ENCODE results near the gene POFUT2. TPM values are rescaled to one million over a fixed set of nuclear protein-coding genes. Genes with fewer than 3 reads are reported as not detected.

The POFUT2 gene
- total RNA-seq, 1 donor from 2014 or later = 22.5 TPM

GRCh38 chr21:45249626-45250025 is 38.1 kb downstream of the POFUT2 start:
- no peak for TF ChIP-seq CTCF (IDR thresholded peaks at IDR 0.05; ENCODE audit: insufficient read depth, low read length, poor library complexity, severe bottlenecking)

GRCh38 chr21:45248893-45249381 is 38.8 kb downstream of the POFUT2 start:
- Histone ChIP-seq H3K36me3 (ENCODE audit: control insufficient read depth, insufficient read depth, low read length) (no peaks in the 10 kb centered on the region), H3K4me3 (ENCODE audit: low read depth, low read length) (no peak overlapping the region), H3K27me3 (ENCODE audit: control insufficient read depth, insufficient read depth, low read length) (peaks cover 15% of the 10 kb centered on the region)
- DNase-seq (ENCODE audit: low read depth) = no peak
- no peak for TF ChIP-seq CTCF (IDR thresholded peaks at IDR 0.05; ENCODE audit: insufficient read depth, low read length, poor library complexity, severe bottlenecking)

More at GRCh38 chr21:45249626-45250025, 38.1 kb downstream of the POFUT2 start:
- Histone ChIP-seq H3K4me3 (ENCODE audit: low read depth, low read length) (no peak overlapping the region), H3K27me3 (ENCODE audit: control insufficient read depth, insufficient read depth, low read length) (peaks cover 15% of the 10 kb centered on the region), H3K36me3 (ENCODE audit: control insufficient read depth, insufficient read depth, low read length) (no peaks in the 10 kb centered on the region)
- DNase-seq (ENCODE audit: low read depth) = no peak

DNA sequence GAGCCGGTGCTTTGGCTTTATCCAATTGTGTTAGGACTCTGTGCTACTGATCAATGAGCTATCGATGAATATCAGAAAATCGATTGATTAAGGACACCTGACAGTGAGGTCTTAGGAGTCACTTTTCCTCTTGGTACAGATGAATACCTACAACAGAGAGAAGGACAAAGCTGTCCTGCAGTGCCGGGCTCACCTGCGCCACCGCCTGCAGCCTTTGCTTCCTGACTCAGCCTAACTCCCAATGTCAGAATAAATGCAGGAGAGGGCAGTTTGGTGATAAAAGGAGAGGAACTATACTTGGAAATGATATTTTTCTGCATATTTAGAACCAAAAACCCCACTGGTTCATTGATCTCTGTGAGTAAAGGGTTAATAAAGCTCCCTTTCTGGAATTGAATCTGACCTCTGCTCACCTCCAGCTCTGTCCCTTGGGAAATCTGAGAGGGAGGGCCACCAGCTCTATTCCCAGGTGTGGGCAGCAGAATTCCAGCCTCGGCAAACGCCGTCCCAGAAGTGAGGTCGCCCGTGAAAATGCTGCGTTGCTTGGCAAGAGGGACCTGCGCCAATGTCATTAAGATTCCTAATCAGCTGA is 39.3 kb downstream of the POFUT2 start:
- no peak overlapping the region for H3K4me3 ChIP-seq (ENCODE audit: low read depth, low read length)
- H3K36me3 ChIP-seq (ENCODE audit: control insufficient read depth, insufficient read depth, low read length) = no peaks in the 10 kb centered on the region
- DNase-seq (ENCODE audit: low read depth) = no peak
- H3K27me3 ChIP-seq (ENCODE audit: control insufficient read depth, insufficient read depth, low read length) = peaks cover 15% of the 10 kb centered on the region
- TF ChIP-seq CTCF (IDR thresholded peaks at IDR 0.05; ENCODE audit: insufficient read depth, low read length, poor library complexity, severe bottlenecking) = no peak

- no peak overlapping the region for H3K4me3 ChIP-seq (ENCODE audit: low read depth, low read length)
- peaks cover 13% of the 10 kb centered on the region for H3K27me3 ChIP-seq (ENCODE audit: control insufficient read depth, insufficient read depth, low read length)
- no peak for TF ChIP-seq CTCF (IDR thresholded peaks at IDR 0.05; ENCODE audit: insufficient read depth, low read length, poor library complexity, severe bottlenecking)
- H3K36me3 ChIP-seq (ENCODE audit: control insufficient read depth, insufficient read depth, low read length) = no peaks in the 10 kb centered on the region
- no peak for DNase-seq (ENCODE audit: low read depth)
These were observed 41.0 kb downstream of the POFUT2 start for GRCh38 chr21:45246386-45247320.

- Histone ChIP-seq H3K27me3 (ENCODE audit: control insufficient read depth, insufficient read depth, low read length) (peaks cover 13% of the 10 kb centered on the region), H3K4me3 (ENCODE audit: low read depth, low read length) (no peak overlapping the region), H3K36me3 (ENCODE audit: control insufficient read depth, insufficient read depth, low read length) (no peaks in the 10 kb centered on the region)
- TF ChIP-seq CTCF (IDR thresholded peaks at IDR 0.05; ENCODE audit: insufficient read depth, low read length, poor library complexity, severe bottlenecking) = no peak
- DNase-seq (ENCODE audit: low read depth) = no peak
These were observed 42.8 kb downstream of the POFUT2 start for GRCh38 chr21:45244799-45245340.

Measured in kidney epithelial cell (primary cell).